MCF 10A (cell line): ENCODE results near the gene TXNDC2. TPM values are rescaled to one million over a fixed set of nuclear protein-coding genes. Genes with fewer than 3 reads are reported as not detected.

ENCODE experiments used
- BruUV-seq: library from RNA; stranded (reverse); fragments of 400-500 nt; replicated peaks from 2 replicates; lab custom pipeline; 2021; lab: Mats Ljungman, UMichigan
- CTCF ChIA-PET: fragments of 300-600 bp; sonication (Branson Sonifier 250); formaldehyde crosslinking; extraction: SDS; loops from one replicate; lab custom pipeline; 2021; ENCODE audit warnings: antibody characterized with exemption, inconsistent platforms; lab: Yijun Ruan, JAX
- POLR2A ChIA-PET: fragments of 300-600, 350-650 bp; sonication (Branson Sonifier 250); formaldehyde crosslinking; extraction: SDS; loops from one replicate; lab custom pipeline; 2020; ENCODE audit warnings: antibody characterized with exemption, inconsistent platforms; lab: Yijun Ruan, JAX
- DNase-seq: peaks from one replicate; pipeline ENCODE4 v3.0.0-alpha.2; 2018; ENCODE audit not compliant: unreplicated experiment
- H3K27ac Mint-ChIP-seq: one replicate; pipeline ENCODE4 v1.8.0; 2022; ENCODE audit warnings: mild to moderate bottlenecking, low read depth, mixed read lengths; ENCODE audit not compliant: unreplicated experiment
- H3K27me3 Mint-ChIP-seq: one replicate; pipeline ENCODE4 v1.8.0; 2022; ENCODE audit warnings: mixed read lengths; ENCODE audit not compliant: insufficient read depth, unreplicated experiment
- H3K36me3 Mint-ChIP-seq: one replicate; pipeline ENCODE4 v1.8.0; 2022; ENCODE audit warnings: mild to moderate bottlenecking, moderate library complexity, mixed read lengths; ENCODE audit not compliant: insufficient read depth, unreplicated experiment
- H3K4me1 Mint-ChIP-seq: one replicate; pipeline ENCODE4 v1.8.0; 2022; ENCODE audit warnings: mixed read lengths; ENCODE audit not compliant: insufficient read depth, unreplicated experiment
- H3K4me3 Mint-ChIP-seq: one replicate; pipeline ENCODE4 v1.8.0; 2022; ENCODE audit warnings: mild to moderate bottlenecking, moderate library complexity, mixed read lengths; ENCODE audit not compliant: unreplicated experiment
- H3K9me3 Mint-ChIP-seq: one replicate; pipeline ENCODE4 v1.8.0; 2022; ENCODE audit warnings: mixed read lengths; ENCODE audit not compliant: unreplicated experiment
- intact Hi-C: fragments of 100-400 bp; cut with micrococcal nuclease; formaldehyde crosslinking; loops from 2 replicates; pipeline ENCODE4 v1.14.1; 2022
- total RNA-seq: library from RNA; stranded (reverse); gene quantifications from 2 replicates; pipeline ENCODE4 v1.2.3, GENCODE V29; 2022
- TF ChIP-seq, protein P1 (sequence below): fragments of 200-600 bp; IDR thresholded peaks from one replicate; pipeline ENCODE4 v1.8.0; 2022; ENCODE audit warnings: antibody characterized with exemption, mild to moderate bottlenecking; ENCODE audit not compliant: unreplicated experiment

The TXNDC2 gene
- total RNA-seq, 1 experiment from 2014 or later: not detected

DNA sequence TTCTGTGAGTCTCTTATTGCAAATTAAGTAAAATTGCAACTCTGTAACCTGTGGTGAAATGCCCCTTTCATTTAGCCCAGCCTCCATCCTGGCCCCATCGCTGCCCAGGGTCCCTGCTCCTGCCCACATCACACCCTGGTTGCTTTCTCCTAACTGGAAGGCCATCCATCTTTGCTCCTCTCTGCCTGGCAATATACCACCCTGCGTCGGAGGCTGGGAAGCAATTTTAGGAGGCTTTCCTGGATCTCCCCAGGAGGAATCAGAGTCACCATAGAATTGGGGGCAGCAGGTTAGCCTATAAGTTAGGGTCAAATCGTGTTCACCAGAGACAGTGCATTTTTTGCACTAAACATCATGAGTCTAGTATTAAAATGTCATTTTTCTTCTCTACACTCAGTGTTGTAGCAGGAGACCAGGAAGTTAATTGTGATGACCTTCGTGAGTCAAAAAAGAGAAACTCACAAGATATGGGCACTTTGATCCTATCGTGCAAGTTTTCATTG lies 14.5 kb upstream of the TXNDC2 start:
- Mint-ChIP-seq H3K36me3 (peaks cover 6% of the 10 kb centered on the region), H3K9me3 (peaks cover 2% of the 10 kb centered on the region), H3K27me3 (no peaks in the 10 kb centered on the region), H3K4me1 (peaks cover 39% of the 10 kb centered on the region), H3K27ac (peak overlapping the region; percentile 35), H3K4me3 (peak overlapping the region; percentile 25)
- intact Hi-C loops: no loop called here
- BruUV-seq: no TSS peak
- TF ChIP-seq, protein P1, sequence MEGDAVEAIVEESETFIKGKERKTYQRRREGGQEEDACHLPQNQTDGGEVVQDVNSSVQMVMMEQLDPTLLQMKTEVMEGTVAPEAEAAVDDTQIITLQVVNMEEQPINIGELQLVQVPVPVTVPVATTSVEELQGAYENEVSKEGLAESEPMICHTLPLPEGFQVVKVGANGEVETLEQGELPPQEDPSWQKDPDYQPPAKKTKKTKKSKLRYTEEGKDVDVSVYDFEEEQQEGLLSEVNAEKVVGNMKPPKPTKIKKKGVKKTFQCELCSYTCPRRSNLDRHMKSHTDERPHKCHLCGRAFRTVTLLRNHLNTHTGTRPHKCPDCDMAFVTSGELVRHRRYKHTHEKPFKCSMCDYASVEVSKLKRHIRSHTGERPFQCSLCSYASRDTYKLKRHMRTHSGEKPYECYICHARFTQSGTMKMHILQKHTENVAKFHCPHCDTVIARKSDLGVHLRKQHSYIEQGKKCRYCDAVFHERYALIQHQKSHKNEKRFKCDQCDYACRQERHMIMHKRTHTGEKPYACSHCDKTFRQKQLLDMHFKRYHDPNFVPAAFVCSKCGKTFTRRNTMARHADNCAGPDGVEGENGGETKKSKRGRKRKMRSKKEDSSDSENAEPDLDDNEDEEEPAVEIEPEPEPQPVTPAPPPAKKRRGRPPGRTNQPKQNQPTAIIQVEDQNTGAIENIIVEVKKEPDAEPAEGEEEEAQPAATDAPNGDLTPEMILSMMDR: no peak
- DNase-seq: no peak
- POLR2A ChIA-PET: interaction anchor here (1.1 to 3.4 kb wide), 4 partner anchors 10 to 88 kb away, joined by 3 to 39 read pairs (median 10); partner anchors contain the start of gene VAPA
- CTCF ChIA-PET: interaction anchor here (0.8 kb wide), 1 partner anchor 132 kb away, joined by 3 read pairs; no protein-coding TSS in a partner anchor

GRCh38 chr18:9872823-9873222 lies 12.9 kb upstream of the TXNDC2 start:
- ChIA-PET POLR2A (no interaction called here), CTCF (no interaction called here)
- peaks cover 5% of the 10 kb centered on the region for H3K36me3 Mint-ChIP-seq
- DNase-seq: no peak
- H3K4me1 Mint-ChIP-seq: peaks cover 44% of the 10 kb centered on the region
- no peak overlapping the region for H3K4me3 Mint-ChIP-seq
- no TSS peak for BruUV-seq
- TF ChIP-seq, protein P1: no peak
- intact Hi-C loops: no loop called here
- no peaks in the 10 kb centered on the region for H3K9me3 Mint-ChIP-seq
- no peak overlapping the region for H3K27ac Mint-ChIP-seq
- H3K27me3 Mint-ChIP-seq: no peaks in the 10 kb centered on the region

DNA sequence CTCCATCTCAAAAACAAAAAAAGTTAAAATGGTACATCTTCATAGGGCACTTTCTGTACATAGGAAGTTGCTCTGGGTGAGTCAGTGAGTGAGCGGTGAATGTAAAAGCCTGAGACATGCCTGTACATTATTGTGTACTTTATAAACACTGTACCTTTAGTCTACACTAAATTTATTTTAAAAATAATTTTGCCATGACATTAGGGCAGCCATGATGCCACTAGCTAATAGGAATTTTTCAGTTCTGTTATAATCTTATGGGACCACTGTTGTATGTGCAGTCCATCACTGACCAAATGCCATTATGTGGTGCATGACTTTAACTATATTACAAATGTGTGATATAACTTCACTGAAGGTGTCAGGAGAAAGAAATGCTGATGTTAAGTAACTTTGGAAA lies 11.0 kb upstream of the TXNDC2 start:
- peaks cover 30% of the 10 kb centered on the region for H3K4me1 Mint-ChIP-seq
- no peak overlapping the region for H3K4me3 Mint-ChIP-seq
- no peaks in the 10 kb centered on the region for H3K9me3 Mint-ChIP-seq
- DNase-seq: peak; percentile 8
- H3K27me3 Mint-ChIP-seq: no peaks in the 10 kb centered on the region
- H3K27ac Mint-ChIP-seq: no peak overlapping the region
- TF ChIP-seq, protein P1: no peak
- ChIA-PET CTCF (interaction anchor here (0.7 kb wide), 1 partner anchor 695 kb away, joined by 3 read pairs; no protein-coding TSS in a partner anchor), POLR2A (interaction anchor here (3.3 kb wide), 1 partner anchor 39 kb away, joined by 41 read pairs; the partner anchor contains the start of gene VAPA)
- no TSS peak for BruUV-seq
- H3K36me3 Mint-ChIP-seq: no peaks in the 10 kb centered on the region
- intact Hi-C loops: loop anchor here (5.0 kb wide), 1 partner anchor 43 kb away; no protein-coding TSS in a partner anchor

GRCh38 chr18:9876212-9876866 lies 9.4 kb upstream of the TXNDC2 start:
- intact Hi-C loops: loop anchor here (5.0 kb wide), 1 partner anchor 41 kb away; no protein-coding TSS in a partner anchor
- no TSS peak for BruUV-seq
- TF ChIP-seq, protein P1: no peak
- ChIA-PET CTCF (interaction anchor here (0.6 to 1.3 kb wide), 3 partner anchors 10 to 59 kb away, joined by 3 to 6 read pairs (median 3); partner anchors contain the start of gene TXNDC2), POLR2A (interaction anchor here (0.7 to 3.3 kb wide), 10 partner anchors 8 to 49 kb away, joined by 3 to 41 read pairs (median 4); partner anchors contain the start of genes TXNDC2 and VAPA)
- no peaks in the 10 kb centered on the region for H3K36me3 Mint-ChIP-seq
- no peaks in the 10 kb centered on the region for H3K27me3 Mint-ChIP-seq
- H3K27ac Mint-ChIP-seq: peak overlapping the region; percentile 60
- no peaks in the 10 kb centered on the region for H3K9me3 Mint-ChIP-seq
- peaks cover 14% of the 10 kb centered on the region for H3K4me1 Mint-ChIP-seq
- peak overlapping the region; percentile 53 for H3K4me3 Mint-ChIP-seq
- DNase-seq: no peak
